Fibroblast of the aortic adventitia (primary cell): ENCODE data around the gene CD9. TPM values are rescaled to one million over a fixed set of nuclear protein-coding genes. Genes with fewer than 3 reads are reported as not detected.

Experiments used
- DNase-seq: peaks from one replicate; pipeline ENCODE4 v3.0.0-alpha.2; 2010; ENCODE audit warnings: low read depth
- H3K4me3 ChIP-seq: 2 replicates; pipeline ENCODE4 v1.5.1; 2011; ENCODE audit warnings: low read depth, mild to moderate bottlenecking, control low read depth, low read length, moderate library complexity
- total RNA-seq: library from RNA; depleted of rRNA; stranded (reverse); fragments of >200 nt; gene quantifications from 2 replicates; pipeline ENCODE4 v1.2.3, GENCODE V29; 2012; ENCODE audit warnings: low replicate concordance
- TF ChIP-seq, protein P1 (sequence below): IDR thresholded peaks from 2 replicates; pipeline ENCODE4 v1.5.1; 2011; ENCODE audit warnings: mild to moderate bottlenecking, low read length, control low read depth, inconsistent platforms; ENCODE audit not compliant: insufficient read depth

Gene CD9
- total RNA-seq, 1 donor = 407 TPM

DNA sequence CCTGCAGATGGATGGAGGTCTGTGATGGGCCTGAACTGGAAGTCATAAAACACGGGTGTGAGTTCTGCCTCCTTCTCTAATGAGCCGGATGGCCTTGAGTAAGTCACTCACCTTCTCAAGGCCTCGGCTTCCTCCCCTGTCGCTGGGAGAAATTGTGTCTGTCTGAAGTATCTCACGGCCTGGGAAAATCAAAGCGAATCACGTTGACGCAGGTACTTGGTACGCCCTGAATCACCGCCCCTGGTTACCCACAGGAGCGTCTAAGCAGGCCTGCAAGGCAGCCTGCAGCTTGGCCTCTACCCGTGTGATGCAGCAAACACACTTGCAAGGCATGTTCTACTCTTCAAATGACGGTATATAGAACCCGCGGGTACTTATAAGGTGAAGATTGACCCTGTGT lies 28.1 kb upstream of the CD9 start:
- no peak overlapping the region for H3K4me3 ChIP-seq
- TF ChIP-seq, protein P1, sequence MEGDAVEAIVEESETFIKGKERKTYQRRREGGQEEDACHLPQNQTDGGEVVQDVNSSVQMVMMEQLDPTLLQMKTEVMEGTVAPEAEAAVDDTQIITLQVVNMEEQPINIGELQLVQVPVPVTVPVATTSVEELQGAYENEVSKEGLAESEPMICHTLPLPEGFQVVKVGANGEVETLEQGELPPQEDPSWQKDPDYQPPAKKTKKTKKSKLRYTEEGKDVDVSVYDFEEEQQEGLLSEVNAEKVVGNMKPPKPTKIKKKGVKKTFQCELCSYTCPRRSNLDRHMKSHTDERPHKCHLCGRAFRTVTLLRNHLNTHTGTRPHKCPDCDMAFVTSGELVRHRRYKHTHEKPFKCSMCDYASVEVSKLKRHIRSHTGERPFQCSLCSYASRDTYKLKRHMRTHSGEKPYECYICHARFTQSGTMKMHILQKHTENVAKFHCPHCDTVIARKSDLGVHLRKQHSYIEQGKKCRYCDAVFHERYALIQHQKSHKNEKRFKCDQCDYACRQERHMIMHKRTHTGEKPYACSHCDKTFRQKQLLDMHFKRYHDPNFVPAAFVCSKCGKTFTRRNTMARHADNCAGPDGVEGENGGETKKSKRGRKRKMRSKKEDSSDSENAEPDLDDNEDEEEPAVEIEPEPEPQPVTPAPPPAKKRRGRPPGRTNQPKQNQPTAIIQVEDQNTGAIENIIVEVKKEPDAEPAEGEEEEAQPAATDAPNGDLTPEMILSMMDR = no peak
- no peak for DNase-seq

DNA sequence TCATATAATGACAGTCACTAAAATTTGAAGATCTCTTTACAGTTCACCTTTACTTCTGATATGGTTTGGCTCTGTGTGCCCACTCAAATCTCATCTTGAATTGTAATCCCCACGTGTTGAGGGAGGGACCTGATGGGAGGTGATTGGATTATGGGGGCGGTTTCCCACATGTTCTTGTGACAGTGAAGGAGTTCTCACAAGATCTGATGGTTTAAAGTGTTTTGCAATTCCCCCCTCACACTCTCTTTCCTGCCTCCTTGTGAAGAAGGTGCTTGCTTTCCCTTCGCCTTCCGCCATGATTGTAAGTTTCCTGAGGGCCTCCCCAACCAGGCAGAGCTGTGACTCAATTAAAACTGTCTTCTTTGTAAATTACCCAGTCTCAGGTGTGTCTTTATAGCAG lies 27.3 kb upstream of the CD9 start:
- TF ChIP-seq, protein P1 = no peak

DNA sequence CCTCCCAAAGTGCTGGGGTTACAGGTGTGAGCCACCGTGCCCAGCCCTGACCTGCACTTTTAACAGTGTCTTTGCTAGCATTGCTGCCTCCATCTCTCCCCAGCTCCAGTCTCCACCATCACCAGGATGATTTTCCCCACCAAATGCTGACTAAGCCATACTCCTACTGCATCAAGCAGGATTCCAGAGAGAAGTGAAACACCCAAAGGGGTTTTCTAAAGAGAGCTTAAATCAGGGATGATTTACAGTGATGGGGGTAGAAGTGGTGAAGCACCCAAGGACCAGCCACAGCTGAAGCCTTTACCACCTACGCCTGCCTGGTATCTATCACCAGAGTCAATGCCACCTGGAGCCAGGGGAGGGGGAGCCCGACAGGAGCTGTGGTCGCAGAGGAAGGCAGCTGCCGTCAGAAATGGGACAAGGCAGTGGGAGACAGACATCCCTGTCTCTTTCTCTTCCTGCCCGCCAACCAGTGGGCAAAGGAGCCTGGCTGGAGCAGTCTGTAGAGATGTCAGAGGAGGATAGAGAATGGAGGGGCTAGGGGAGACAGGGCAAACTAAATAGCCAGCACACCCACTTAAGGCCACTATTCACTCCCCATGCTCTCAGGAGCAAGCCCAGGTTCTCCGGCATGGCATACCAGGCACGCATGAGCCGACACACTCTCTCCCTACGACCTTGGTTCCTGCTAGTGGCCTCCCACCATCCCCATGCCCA lies 22.4 kb upstream of the CD9 start:
- TF ChIP-seq, protein P1 = no peak
- H3K4me3 ChIP-seq = no peak overlapping the region
- no peak for DNase-seq

More for the DNA sequence above, 27.3 kb upstream of the CD9 start:
- no peak overlapping the region for H3K4me3 ChIP-seq
- DNase-seq = no peak

DNA sequence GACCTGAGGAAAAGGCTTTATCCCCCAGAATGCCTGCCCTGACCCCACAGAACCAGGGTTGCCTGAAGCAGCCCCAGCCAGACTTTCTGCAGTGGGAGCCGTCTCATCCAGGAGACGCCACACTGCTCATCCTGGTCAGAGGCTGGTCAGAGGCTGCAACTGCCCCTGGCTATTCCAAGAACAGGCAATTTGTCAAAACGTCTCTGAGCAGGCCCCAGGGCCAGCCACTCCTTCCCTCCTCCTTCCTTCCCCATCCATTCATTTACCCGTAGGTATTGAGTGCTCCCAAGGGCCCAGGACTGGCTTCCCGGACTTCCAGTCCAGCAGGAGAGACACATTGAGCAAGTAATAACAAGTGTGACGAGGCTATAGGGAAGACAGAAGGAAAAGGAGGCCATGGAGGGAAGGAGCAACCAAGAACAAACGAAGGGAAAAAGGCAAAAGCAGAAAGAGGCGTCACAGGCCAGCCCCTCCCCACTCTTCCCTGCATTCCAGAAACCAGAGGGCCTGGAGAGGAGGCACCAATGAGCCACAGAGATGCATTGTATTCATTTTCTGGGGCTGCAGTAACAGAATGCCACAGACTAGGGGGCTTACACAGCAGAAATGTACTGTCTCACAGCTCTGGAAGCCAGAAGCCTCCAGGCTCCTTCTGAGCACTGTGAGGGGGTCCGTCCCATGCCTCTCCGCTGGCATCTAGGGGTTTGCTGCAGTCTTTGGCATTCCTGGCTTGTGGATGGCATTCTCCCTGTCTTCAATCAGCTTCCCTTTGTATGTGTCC lies 21.0 kb upstream of the CD9 start:
- TF ChIP-seq, protein P1 = peak; percentile 31
- no peak overlapping the region for H3K4me3 ChIP-seq
- DNase-seq = no peak

DNA sequence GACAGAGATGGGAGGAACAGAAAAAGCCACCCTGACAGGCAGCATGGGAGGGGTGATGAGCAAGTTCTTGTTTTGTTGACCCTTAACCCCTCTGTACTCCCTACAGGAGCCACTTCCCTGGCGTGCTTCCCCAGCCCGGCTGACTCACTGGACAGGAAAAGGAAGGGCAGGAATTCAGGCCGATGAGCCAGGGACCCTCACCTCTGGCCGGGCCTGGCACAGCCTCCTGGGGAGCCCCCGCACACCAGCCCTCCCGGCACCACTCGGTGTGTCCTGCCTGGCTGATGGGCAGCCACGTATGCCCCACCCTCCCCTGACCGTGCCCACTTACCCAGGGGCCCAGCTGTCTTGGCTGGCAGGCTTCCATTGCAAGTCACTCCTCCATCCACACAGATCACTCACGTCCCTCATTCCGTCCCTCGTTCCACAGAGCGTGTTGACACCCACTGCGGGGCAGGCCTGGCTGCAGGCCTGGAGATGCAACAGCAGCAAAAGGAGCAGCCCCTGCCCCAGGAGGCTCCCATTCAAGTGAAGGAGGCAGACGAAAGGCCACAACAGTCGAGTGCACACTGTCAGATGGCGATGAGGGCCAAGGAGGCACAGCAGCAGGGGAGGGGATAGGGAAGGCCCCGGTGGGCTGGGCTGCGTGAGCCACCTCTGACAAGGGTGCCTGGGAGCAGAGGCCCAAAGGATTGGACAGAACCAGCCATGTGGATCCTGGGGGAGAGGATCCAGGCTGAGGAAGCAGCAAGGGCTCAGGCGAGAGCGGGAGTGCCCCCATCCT lies 19.7 kb upstream of the CD9 start:
- DNase-seq = peak; percentile 68
- TF ChIP-seq, protein P1 = no peak
- no peak overlapping the region for H3K4me3 ChIP-seq

DNA sequence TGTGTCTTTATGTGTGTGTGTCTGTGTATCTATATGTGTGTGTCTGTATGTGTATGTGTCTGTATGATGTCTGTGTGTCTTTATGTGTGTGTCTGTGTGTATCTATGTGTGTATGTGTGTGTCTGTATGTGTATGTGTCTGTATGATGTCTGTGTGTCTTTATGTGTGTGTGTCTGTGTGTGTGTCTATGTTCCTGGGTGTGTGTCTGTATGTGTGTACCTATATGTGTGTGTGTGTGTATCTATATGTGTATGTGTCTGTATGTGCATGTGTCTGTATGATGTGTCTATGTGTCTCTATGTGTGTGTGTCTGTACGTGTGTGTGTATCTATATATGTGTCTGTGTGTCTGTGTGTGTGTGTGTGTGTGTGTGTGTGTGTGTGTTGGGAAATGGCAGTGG lies 19.0 kb upstream of the CD9 start:
- DNase-seq = no peak
- TF ChIP-seq, protein P1 = no peak
- H3K4me3 ChIP-seq = no peak overlapping the region
